Stimulated activated CD8-positive, alpha-beta memory T cell treated with anti-CD3 and anti-CD28 coated beads, Interleukin-7, amount 100 ng/mL, for 24 hours (primary cell): Measurements from ENCODE around the gene TMEM150A.
"Not testable (repeated sequence)": the region's sequence is repeated elsewhere in the genome, so short reads cannot be mapped to it uniquely, and the experiment has no call there.

Experiments used
- DNase-seq: peaks from one replicate; pipeline ENCODE4 v3.0.0-alpha.2; 2020; ENCODE audit warnings: low read depth

Gene TMEM150A

GRCh38 chr2:85593023-85593422, 9.5 kb downstream of the TMEM150A start:
- no peak for DNase-seq

GRCh38 chr2:85592299-85592698, 10.2 kb downstream of the TMEM150A start:
- DNase-seq, result not testable (repeated sequence)

- no peak for DNase-seq
Observed at GRCh38 chr2:85591563-85591962, 10.9 kb downstream of the TMEM150A start.

GRCh38 chr2:85590950-85591349, 11.5 kb downstream of the TMEM150A start:
- DNase-seq, result no peak

GRCh38 chr2:85589982-85590791, 12.3 kb downstream of the TMEM150A start:
- no peak for DNase-seq

- DNase-seq, result no peak
Observed at GRCh38 chr2:85589181-85589580, 13.3 kb downstream of the TMEM150A start.

- no peak for DNase-seq
Observed at GRCh38 chr2:85588645-85589044, 13.9 kb downstream of the TMEM150A start.

- DNase-seq, result no peak
Observed at GRCh38 chr2:85588236-85588635, 14.3 kb downstream of the TMEM150A start.

- no peak for DNase-seq
Observed at GRCh38 chr2:85585781-85586105, 16.8 kb downstream of the TMEM150A start.

GRCh38 chr2:85584857-85585780, 17.4 kb downstream of the TMEM150A start:
- no peak for DNase-seq

GRCh38 chr2:85584354-85584856, 18.1 kb downstream of the TMEM150A start, which contains the start of gene VAMP5:
Gene VAMP5 (plus strand): TSS chr2:85584431. CDS start chr2:85584491, 60 bp downstream.
- DNase-seq, result no peak

GRCh38 chr2:85583667-85584353, 18.7 kb downstream of the TMEM150A start:
- DNase-seq, result no peak

- DNase-seq, result no peak
Observed at GRCh38 chr2:85582492-85582891, 20.0 kb downstream of the TMEM150A start.

GRCh38 chr2:85580206-85580605, 22.3 kb downstream of the TMEM150A start:
- no peak for DNase-seq

GRCh38 chr2:85579266-85579935, 23.1 kb downstream of the TMEM150A start:
- no peak for DNase-seq

- DNase-seq, result no peak
Observed at GRCh38 chr2:85578243-85579180, 24.0 kb downstream of the TMEM150A start.

- no peak for DNase-seq
Observed at GRCh38 chr2:85577386-85578242, 24.9 kb downstream of the TMEM150A start, which contains the start of gene VAMP8. Gene VAMP8 (plus strand): TSS chr2:85577586. CDS start chr2:85577647, 61 bp downstream.

- no peak for DNase-seq
Observed at GRCh38 chr2:85577063-85577385, 25.5 kb downstream of the TMEM150A start.

GRCh38 chr2:85575739-85576138, 26.8 kb downstream of the TMEM150A start:
- no peak for DNase-seq

GRCh38 chr2:85566265-85566664, 36.2 kb downstream of the TMEM150A start:
- no peak for DNase-seq
